Muscle of arm (tissue), 12 donors: ENCODE data around the gene OCA2. TPM values are rescaled to one million over a fixed set of nuclear protein-coding genes. Genes with fewer than 3 reads are reported as not detected.
"Not testable (repeated sequence)": the region's sequence is repeated elsewhere in the genome, so short reads cannot be mapped to it uniquely, and the experiment has no call there.

Experiments used
- DNase-seq: peaks from one replicate; pipeline ENCODE4 v3.0.0-alpha.2; 2013
- polyA plus RNA-seq, 12 donors: library from polyadenylated mRNA; unstranded; fragments of 120-200 nt; gene quantifications; one replicate each; pipeline ENCODE4 v1.2.1, GENCODE V29; 2013; ENCODE audit not compliant: insufficient read length in 12 of 12

OCA2 gene
- polyA plus RNA-seq, 12 donors, result 2.0 to 4.9 (median 2.8) TPM; not detected in 1

GRCh38 chr15:27850050-27850449 lies 249.1 kb downstream of the OCA2 start:
- no peak for DNase-seq

- DNase-seq, result not testable (repeated sequence)
These were observed 250.2 kb downstream of the OCA2 start for GRCh38 chr15:27848936-27849335.

DNA sequence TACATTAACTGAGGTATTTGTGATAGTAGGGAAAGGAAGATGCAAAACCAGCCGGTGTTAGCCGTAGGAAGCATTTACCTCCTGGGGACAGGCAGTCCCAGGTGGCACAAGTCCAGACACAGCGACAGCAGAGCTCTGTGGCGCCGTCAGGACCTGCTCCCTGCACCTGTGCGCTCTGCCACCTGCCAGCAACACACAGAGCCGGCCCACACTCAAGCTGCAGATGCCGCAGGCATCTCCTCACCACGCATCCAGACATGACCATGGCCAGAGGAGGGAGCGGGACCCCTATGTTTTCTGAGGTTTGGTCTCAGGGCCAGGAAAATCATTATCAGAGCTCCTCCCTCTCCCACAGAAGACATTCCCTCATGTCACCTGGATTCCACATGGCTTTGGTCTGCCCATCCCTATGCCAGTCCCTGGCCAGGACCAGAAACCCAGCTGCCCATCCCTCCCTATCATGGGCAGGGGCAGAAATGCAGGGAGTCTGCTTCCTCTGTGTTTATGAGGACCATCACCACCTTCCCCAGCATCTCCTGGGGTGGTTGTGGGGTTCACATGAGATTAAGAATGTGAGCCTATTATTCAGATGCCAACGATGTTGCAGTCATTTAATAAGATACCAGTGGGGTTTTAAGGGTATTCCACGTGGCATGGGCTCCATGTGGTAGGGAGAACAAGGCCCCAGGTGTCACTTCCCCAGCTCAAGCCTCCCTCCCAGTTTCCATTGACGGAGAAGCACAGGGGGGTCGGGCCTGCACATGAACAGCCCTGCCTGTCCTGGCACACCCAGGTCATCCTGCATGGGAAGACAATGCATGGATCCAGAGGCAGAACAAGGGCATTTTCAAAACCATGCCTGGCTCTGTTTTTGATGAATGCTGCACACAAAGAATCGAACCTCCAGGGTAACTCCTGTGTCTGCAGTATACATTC lies 251.1 kb downstream of the OCA2 start:
- DNase-seq, result no peak

GRCh38 chr15:27846722-27847395 lies 252.3 kb downstream of the OCA2 start:
- no peak for DNase-seq

DNA sequence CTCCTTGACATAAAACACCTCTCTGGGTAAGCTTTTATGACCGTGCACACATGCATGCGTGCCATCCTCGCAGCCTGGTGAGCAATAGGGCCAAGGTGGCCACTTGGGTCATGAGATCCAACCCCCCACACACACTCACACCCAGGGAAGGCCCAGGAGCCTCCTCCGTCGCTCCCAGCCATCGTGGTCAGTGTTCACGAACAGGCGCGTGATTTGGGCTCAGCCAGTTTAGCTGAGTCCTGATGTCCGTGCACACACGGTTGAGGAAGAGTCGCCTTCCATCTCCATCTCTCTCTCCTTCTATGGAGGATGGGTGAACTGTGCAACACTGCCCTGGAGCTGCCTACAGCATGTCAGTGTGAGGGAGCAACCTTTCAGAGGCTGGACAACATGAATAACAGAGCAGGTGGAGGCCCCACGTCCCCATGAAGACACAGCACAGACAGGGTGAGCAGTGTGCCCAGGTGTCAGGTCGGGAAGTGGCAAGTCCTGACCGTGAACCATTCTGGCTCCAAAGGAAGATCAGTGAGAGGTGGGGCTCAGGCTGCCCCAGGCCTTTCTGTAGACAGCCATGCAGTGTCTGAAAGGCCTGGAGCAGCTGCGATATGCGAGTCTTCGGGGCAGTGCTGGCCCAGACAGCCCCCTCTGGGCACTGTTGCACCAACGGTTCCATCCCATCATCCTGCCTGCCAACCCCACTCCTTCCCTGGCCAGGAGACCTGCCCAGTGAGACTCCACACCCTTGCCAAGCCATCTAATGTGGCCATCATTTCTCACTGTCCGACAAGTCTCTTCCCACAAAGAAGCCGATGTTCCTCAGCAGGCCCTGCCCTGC lies 253.4 kb downstream of the OCA2 start:
- no peak for DNase-seq

DNA sequence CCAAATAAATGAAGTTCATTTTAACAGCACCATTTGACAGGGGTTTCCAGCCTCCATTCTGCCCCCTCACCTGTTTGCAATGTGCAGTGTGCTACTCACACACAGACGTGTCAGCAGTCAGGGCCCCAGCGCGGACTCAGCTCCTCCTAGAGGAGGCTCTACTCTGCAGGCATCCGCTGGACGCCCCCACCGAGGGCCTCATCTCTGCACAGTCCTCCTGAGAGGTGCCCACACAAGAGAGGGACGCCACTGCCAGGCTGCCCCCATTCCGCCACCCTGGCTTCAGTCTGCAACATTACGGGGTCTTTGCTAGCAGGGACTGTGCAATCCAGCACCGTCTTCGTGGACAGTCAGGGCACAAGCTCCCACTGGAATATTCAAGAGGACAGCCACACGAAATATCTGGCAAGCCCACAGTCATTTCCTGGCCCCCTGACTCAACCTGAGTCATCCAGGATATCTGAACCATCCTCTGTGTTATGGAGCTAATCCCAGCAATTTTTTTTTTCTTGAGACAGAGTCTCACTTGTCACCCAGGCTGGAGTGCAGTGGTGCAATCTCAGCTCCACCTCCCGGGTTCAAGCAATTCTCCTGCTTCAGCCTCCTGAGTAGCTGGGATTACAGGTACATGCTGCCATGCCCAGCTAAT lies 255.0 kb downstream of the OCA2 start:
- DNase-seq, result no peak

- DNase-seq, result no peak
These were observed 256.0 kb downstream of the OCA2 start for GRCh38 chr15:27843146-27843545.

DNA sequence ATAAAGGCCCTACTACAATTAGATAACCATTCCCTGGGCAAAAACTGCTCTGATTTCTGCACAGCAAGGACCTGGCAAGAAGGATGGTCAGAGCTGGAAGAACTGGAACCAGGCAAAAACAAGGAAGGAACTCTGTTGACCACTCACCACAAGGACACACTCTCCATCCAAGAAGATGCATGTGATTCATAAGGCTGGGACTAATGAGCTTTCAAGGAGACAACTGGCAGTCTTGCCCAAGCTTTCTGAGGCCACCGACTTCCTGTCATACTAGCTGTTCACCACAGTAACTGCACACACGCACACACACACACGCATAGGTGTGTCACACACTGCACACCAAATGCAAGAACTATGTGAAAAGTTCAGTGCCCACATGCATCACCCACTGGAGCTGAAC lies 256.6 kb downstream of the OCA2 start:
- no peak for DNase-seq

- DNase-seq, result no peak
These were observed 263.7 kb downstream of the OCA2 start for GRCh38 chr15:27835233-27835939.

GRCh38 chr15:27834684-27835083 lies 264.4 kb downstream of the OCA2 start:
- no peak for DNase-seq

- DNase-seq, result no peak
These were observed 265.1 kb downstream of the OCA2 start for GRCh38 chr15:27833974-27834373.

- no peak for DNase-seq
These were observed 265.9 kb downstream of the OCA2 start for GRCh38 chr15:27833178-27833577.

- DNase-seq, result no peak
These were observed 266.9 kb downstream of the OCA2 start for GRCh38 chr15:27832237-27832596.

- DNase-seq, result no peak
These were observed 267.5 kb downstream of the OCA2 start for GRCh38 chr15:27831384-27832236.

GRCh38 chr15:27828746-27829145 lies 270.4 kb downstream of the OCA2 start:
- DNase-seq, result no peak

- DNase-seq, result peak; percentile 16
These were observed 272.0 kb downstream of the OCA2 start for GRCh38 chr15:27826902-27827714.

DNA sequence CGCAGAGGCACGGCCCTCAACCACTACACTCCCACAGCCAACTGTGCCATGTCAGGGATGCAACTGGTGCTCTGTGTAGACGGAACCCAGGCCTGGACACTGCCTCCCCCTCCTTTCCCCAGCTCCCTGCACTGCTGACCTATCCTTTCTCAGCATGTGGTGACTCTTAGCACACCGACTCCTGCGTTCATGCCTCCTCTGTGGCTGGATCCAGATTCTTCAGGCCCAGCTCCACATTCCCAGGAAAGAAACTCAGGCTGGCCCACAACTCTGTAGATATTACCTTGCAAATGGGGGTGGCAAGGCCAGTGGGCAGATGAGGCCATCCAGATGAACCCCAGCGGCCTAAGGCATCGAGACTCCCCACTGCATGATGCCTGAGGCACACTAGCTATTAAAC lies 272.7 kb downstream of the OCA2 start:
- no peak for DNase-seq

DNA sequence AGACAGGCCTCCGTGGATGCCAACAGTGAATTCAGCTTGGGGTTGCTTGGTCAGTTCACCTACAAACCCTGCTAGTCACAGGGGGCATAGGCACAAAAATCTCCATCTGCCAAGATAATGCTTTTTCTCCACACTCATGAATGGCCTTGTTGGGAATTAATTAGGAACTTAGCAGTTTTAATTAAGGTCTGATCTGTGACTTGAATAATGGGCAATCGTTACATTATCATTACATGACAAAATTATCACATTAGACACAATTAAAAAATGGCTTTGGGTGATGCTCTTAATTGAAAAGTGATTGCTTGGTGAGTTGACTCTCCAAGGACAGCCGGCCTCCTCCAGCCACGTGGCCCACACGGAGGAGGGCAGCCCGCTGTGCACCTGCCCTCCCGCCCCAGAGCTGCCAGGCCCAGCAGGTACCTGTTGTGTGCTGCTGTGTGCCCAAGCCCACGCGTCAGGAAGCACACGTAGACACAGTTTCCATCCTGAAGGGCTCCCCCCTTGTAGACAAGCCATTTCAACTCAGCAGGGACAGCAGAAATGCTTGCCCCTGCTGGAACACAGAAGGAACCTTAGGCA lies 274.2 kb downstream of the OCA2 start:
- DNase-seq, result no peak

- no peak for DNase-seq
These were observed 277.8 kb downstream of the OCA2 start for GRCh38 chr15:27821273-27821672.
